Measurements from ENCODE around the gene USP44. TPM values are rescaled to one million over a fixed set of nuclear protein-coding genes. Genes with fewer than 3 reads are reported as not detected.

Gene USP44
- total and polyA plus RNA-seq, 2 donors (not counting 3 experiments of a cell fraction or from before 2014, with no cell fraction given): 0.91 to 3.1 TPM

DNA sequence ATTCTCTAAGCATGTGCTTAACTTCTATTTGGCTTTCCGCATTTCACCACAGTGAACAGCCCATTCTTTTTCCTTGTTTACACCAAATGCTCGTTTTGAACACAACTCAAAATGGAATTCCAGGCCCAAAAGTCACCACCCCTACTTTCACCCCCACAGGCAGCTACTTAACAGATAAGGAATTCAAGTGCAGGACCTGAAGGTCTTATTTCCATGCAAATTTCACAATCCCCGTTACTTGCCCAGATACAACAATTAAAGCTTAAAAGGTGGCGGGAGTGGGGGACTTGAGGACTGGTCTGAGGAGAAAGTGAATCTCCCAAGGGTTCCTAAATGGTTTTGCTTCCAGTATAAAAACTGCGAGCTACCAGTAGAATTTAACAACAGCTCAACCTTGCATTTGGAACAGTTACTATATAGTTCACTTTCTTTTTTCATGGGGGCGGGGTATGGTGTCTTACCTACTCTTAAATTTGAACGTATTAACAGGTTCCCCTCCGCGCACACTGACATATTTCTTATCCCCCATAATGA, 3.7 kb downstream of the USP44 start:
- intact Hi-C loops (cut with micrococcal nuclease): no loop called here
- Histone ChIP-seq H2AFZ (ENCODE audit: low read depth, low read length) (peak overlapping the region; percentile 96), H3K4me1 (ENCODE audit: control insufficient read depth, extremely low read depth, insufficient read depth, low read length) (peaks cover 19% of the 10 kb centered on the region), H3K36me3 (ENCODE audit: control insufficient read depth in 2 of 2, extremely low read depth in 1 of 2, insufficient read depth in 2 of 2, low read length in 2 of 2) (no peaks in the 10 kb centered on the region), H3K4me3 (replicated peaks in 1 of 3; ENCODE audit: insufficient read depth in 1 of 3, low read depth in 1 of 3, low read length in 3 of 3) (peak overlapping the region; percentile 48 to 69 (median 58)), H3K27ac (ENCODE audit: insufficient read depth, low read depth, low read length) (no peak overlapping the region), H3K4me2 (ENCODE audit: insufficient read depth, low read length) (peak overlapping the region; percentile 87), H3K9ac (replicated peaks; ENCODE audit: extremely low read depth, insufficient read depth, low read length) (no peak overlapping the region), H3K9me1 (replicated peaks; ENCODE audit: control insufficient read depth, extremely low read depth, insufficient read depth, low read length) (no peaks in the 10 kb centered on the region), H3K27me3 (ENCODE audit: control insufficient read depth in 2 of 2, insufficient read depth in 2 of 2, low read length in 2 of 2) (peaks cover 7 to 14% of the 10 kb centered on the region in 2 experiments), H3K9me3 (replicated peaks; ENCODE audit: control insufficient read depth, insufficient read depth, low read length) (peaks cover 2% of the 10 kb centered on the region), H4K20me1 (replicated peaks; ENCODE audit: control insufficient read depth, extremely low read depth, insufficient read depth, low read length) (no peaks in the 10 kb centered on the region), H3K79me2 (ENCODE audit: control insufficient read depth, insufficient read depth, low read length) (no peaks in the 10 kb centered on the region)
- BruUV-seq (replicated peaks): TSS peak; percentile 37
- dilution Hi-C loops (cut with MboI; ENCODE audit: extremely low pct_ligation_motif_present, low sequenced_read_pairs): no loop called here
- CTCF ChIA-PET: interaction anchor here (0.6 to 1.8 kb wide), 4 partner anchors 13 to 356 kb away, joined by 3 to 10 read pairs (median 5); no protein-coding TSS in a partner anchor
- no peak for TF ChIP-seq MAX (IDR thresholded peaks at IDR 0.05; ENCODE audit: insufficient read depth, insufficient read length)
- TF ChIP-seq JUN (IDR thresholded peaks at IDR 0.05; ENCODE audit: borderline replicate concordance, insufficient read depth, insufficient read length, low read depth): no peak
- POLR2A ChIA-PET: no interaction called here
- no peak for FAIRE-seq
- DNase-seq (ENCODE audit: low read depth, low spot score): no peak

DNA sequence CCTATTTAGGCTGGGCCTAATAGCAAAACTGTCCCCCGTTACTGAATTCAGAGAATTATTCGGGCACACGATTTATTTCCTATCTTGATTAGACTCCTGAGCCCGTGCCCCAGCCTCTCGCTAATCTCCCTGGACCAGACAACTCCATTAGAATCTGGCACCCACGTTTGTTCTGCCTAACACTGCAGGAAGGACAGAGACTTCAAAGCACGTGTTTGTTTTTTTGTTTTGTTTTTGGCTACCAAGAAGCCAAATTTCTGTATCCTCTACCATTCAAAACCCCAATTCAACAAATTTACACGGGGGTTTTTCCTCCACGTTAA, 4.8 kb downstream of the USP44 start:
- no peak overlapping the region for H2AFZ ChIP-seq (ENCODE audit: low read depth, low read length)
- POLR2A ChIA-PET: no interaction called here
- H3K36me3 ChIP-seq (ENCODE audit: control insufficient read depth in 2 of 2, extremely low read depth in 1 of 2, insufficient read depth in 2 of 2, low read length in 2 of 2): no peaks in the 10 kb centered on the region
- no TSS peak for BruUV-seq (replicated peaks)
- no peaks in the 10 kb centered on the region for H4K20me1 ChIP-seq (replicated peaks; ENCODE audit: control insufficient read depth, extremely low read depth, insufficient read depth, low read length)
- H3K9ac ChIP-seq (replicated peaks; ENCODE audit: extremely low read depth, insufficient read depth, low read length): no peak overlapping the region
- H3K4me1 ChIP-seq (ENCODE audit: control insufficient read depth, extremely low read depth, insufficient read depth, low read length): peaks cover 19% of the 10 kb centered on the region
- FAIRE-seq: no peak
- peaks cover 4 to 14% of the 10 kb centered on the region in 2 experiments for H3K27me3 ChIP-seq (ENCODE audit: control insufficient read depth in 2 of 2, insufficient read depth in 2 of 2, low read length in 2 of 2)
- no peaks in the 10 kb centered on the region for H3K9me1 ChIP-seq (replicated peaks; ENCODE audit: control insufficient read depth, extremely low read depth, insufficient read depth, low read length)
- DNase-seq (ENCODE audit: low read depth, low spot score): no peak
- dilution Hi-C loops (cut with MboI; ENCODE audit: extremely low pct_ligation_motif_present, low sequenced_read_pairs) (no loop called here), intact Hi-C loops (cut with micrococcal nuclease) (no loop called here)
- no peak overlapping the region for H3K27ac ChIP-seq (ENCODE audit: insufficient read depth, low read depth, low read length)
- H3K9me3 ChIP-seq (replicated peaks; ENCODE audit: control insufficient read depth, insufficient read depth, low read length): peaks cover 2% of the 10 kb centered on the region
- H3K4me2 ChIP-seq (ENCODE audit: insufficient read depth, low read length): no peak overlapping the region
- no peak for TF ChIP-seq POLR2AphosphoS5 (IDR thresholded peaks at IDR 0.05; ENCODE audit: insufficient read depth, low read depth, low read length)
- no peak for TF ChIP-seq POLR2A (IDR thresholded peaks at IDR 0.05; ENCODE audit: low read depth, low read length)
- TF ChIP-seq MAX (IDR thresholded peaks at IDR 0.05; ENCODE audit: insufficient read depth, insufficient read length): no peak
- TF ChIP-seq, protein P1, sequence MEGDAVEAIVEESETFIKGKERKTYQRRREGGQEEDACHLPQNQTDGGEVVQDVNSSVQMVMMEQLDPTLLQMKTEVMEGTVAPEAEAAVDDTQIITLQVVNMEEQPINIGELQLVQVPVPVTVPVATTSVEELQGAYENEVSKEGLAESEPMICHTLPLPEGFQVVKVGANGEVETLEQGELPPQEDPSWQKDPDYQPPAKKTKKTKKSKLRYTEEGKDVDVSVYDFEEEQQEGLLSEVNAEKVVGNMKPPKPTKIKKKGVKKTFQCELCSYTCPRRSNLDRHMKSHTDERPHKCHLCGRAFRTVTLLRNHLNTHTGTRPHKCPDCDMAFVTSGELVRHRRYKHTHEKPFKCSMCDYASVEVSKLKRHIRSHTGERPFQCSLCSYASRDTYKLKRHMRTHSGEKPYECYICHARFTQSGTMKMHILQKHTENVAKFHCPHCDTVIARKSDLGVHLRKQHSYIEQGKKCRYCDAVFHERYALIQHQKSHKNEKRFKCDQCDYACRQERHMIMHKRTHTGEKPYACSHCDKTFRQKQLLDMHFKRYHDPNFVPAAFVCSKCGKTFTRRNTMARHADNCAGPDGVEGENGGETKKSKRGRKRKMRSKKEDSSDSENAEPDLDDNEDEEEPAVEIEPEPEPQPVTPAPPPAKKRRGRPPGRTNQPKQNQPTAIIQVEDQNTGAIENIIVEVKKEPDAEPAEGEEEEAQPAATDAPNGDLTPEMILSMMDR (IDR thresholded peaks at IDR 0.05; ENCODE audit: extremely low read depth in 1 of 2, insufficient read depth in 1 of 2, low read depth in 1 of 2, low read length in 2 of 2): no peak
- no peak for TF ChIP-seq JUN (IDR thresholded peaks at IDR 0.05; ENCODE audit: borderline replicate concordance, insufficient read depth, insufficient read length, low read depth)
- no peak for TF ChIP-seq EZH2 (IDR thresholded peaks at IDR 0.05; ENCODE audit: borderline replicate concordance, low read depth, low read length, severe bottlenecking)
- TF ChIP-seq GATA2 (IDR thresholded peaks at IDR 0.05; ENCODE audit: insufficient read depth, insufficient read length, low read depth, low read length): no peak
- no peak for TF ChIP-seq FOS (IDR thresholded peaks at IDR 0.05; ENCODE audit: borderline replicate concordance, insufficient read depth, low read length)
- no peak for TF ChIP-seq MYC (IDR thresholded peaks at IDR 0.05; ENCODE audit: low read depth, low read length)
- no peaks in the 10 kb centered on the region for H3K79me2 ChIP-seq (ENCODE audit: control insufficient read depth, insufficient read depth, low read length)
- CTCF ChIA-PET: interaction anchor here (0.9 to 1.8 kb wide), 2 partner anchors 12 kb away, joined by 5 to 10 read pairs; no protein-coding TSS in a partner anchor
- no peak overlapping the region for H3K4me3 ChIP-seq (replicated peaks in 1 of 3; ENCODE audit: insufficient read depth in 1 of 3, low read depth in 1 of 3, low read length in 3 of 3)

Data from endothelial cell of umbilical vein (primary cell).